SK-N-DZ (cell line): Measurements from ENCODE around the gene FPR1.
"Not testable (repeated sequence)": the region's sequence is repeated elsewhere in the genome, so short reads cannot be mapped to it uniquely, and the experiment has no call there.

Experiments
- DNase-seq: peaks from one replicate; pipeline ENCODE4 v3.0.0-alpha.2; 2015; ENCODE audit warnings: low spot score

The FPR1 gene

GRCh38 chr19:51779181-51779580, 27.5 kb upstream of the FPR1 start:
- DNase-seq = no peak

- peak; percentile 69 for DNase-seq
These were observed 26.1 kb upstream of the FPR1 start for GRCh38 chr19:51777570-51778462.

- not testable (repeated sequence) for DNase-seq
These were observed 24.9 kb upstream of the FPR1 start for GRCh38 chr19:51776561-51776960.

GRCh38 chr19:51772977-51773376, 21.3 kb upstream of the FPR1 start:
- DNase-seq = no peak

GRCh38 chr19:51771376-51772130, 19.9 kb upstream of the FPR1 start:
- DNase-seq = no peak

- no peak for DNase-seq
These were observed 14.8 kb upstream of the FPR1 start for GRCh38 chr19:51766461-51766860.

- DNase-seq = no peak
These were observed 13.4 kb upstream of the FPR1 start for GRCh38 chr19:51765086-51765485.

GRCh38 chr19:51761696-51762095, 10.0 kb upstream of the FPR1 start:
- DNase-seq = no peak

GRCh38 chr19:51760697-51761356, 9.1 kb upstream of the FPR1 start, which contains the start of gene FPR2:
Gene FPR2, plus strand, starts transcription at chr19:51761180. Its CDS starts 7,479 bp downstream, at chr19:51768659.
- no peak for DNase-seq

GRCh38 chr19:51755571-51755970, 3.9 kb upstream of the FPR1 start:
- DNase-seq = no peak

- DNase-seq = no peak
These were observed 3.1 kb upstream of the FPR1 start for GRCh38 chr19:51754770-51755169.

GRCh38 chr19:51754109-51754508, 2.4 kb upstream of the FPR1 start:
- DNase-seq = no peak

GRCh38 chr19:51750400-51751094, 1.1 kb downstream of the FPR1 start:
- no peak for DNase-seq

- DNase-seq = no peak
These were observed 1.7 kb downstream of the FPR1 start for GRCh38 chr19:51749979-51750378.

GRCh38 chr19:51746731-51747130, 4.9 kb downstream of the FPR1 start:
- DNase-seq = no peak

GRCh38 chr19:51743405-51743804, 8.3 kb downstream of the FPR1 start:
- DNase-seq = no peak

- no peak for DNase-seq
These were observed 8.9 kb downstream of the FPR1 start for GRCh38 chr19:51742789-51743188.

- no peak for DNase-seq
These were observed 11.3 kb downstream of the FPR1 start for GRCh38 chr19:51740356-51740755.

GRCh38 chr19:51739466-51740213, 12.0 kb downstream of the FPR1 start:
- DNase-seq = no peak

- DNase-seq = not testable (repeated sequence)
These were observed 13.2 kb downstream of the FPR1 start for GRCh38 chr19:51738523-51738922.

GRCh38 chr19:51737924-51738323, 13.8 kb downstream of the FPR1 start:
- DNase-seq = no peak
